Measurements from ENCODE around the gene DDX10. TPM values are rescaled to one million over a fixed set of nuclear protein-coding genes. Genes with fewer than 3 reads are reported as not detected.

DDX10 gene
- total and polyA plus RNA-seq, 2 of the 8 experiments (the other 6 are each of a cell fraction or from before 2014, with no cell fraction given) = 49.2 to 52.2 TPM

- ChIA-PET POLR2A (ENCODE audit: partially characterized antibody) (no interaction called here), CTCF (ENCODE audit: partially characterized antibody) (interaction anchor here (3.8 kb wide), 1 partner anchor 17 kb away, joined by 18 read pairs; no protein-coding TSS in a partner anchor)
- no peak overlapping the region for H2BK15ac ChIP-seq (ENCODE audit: low read length)
- no peaks in the 10 kb centered on the region for H3K27me3 ChIP-seq (replicated peaks in 1 of 4; ENCODE audit: control insufficient read depth in 3 of 4, extremely low read depth in 1 of 4, insufficient read depth in 3 of 4, low read length in 3 of 4)
- H3K4me1 ChIP-seq (replicated peaks in 1 of 4; ENCODE audit: control insufficient read depth in 3 of 4, insufficient read depth in 4 of 4, low read length in 3 of 4) = no peaks in the 10 kb centered on the region
- no peak overlapping the region for H3K4me2 ChIP-seq (ENCODE audit: insufficient read depth in 1 of 2, low read depth in 2 of 2, low read length in 2 of 2)
- no peak overlapping the region for H3K9ac ChIP-seq (replicated peaks in 1 of 4; ENCODE audit: extremely low read depth in 1 of 4, low read depth in 3 of 4, low read length in 3 of 4)
- H3K9me3 ChIP-seq (ENCODE audit: insufficient read depth in 2 of 2, low read depth in 1 of 2, low read length in 1 of 2) = no peaks in the 10 kb centered on the region
- DNase-seq (ENCODE audit: low read depth in 1 of 2, low spot score in 2 of 2) (no peak), FAIRE-seq (no peak)
- no peak overlapping the region for H2BK12ac ChIP-seq (ENCODE audit: low read depth, low read length)
- no peak overlapping the region for H3K4ac ChIP-seq (replicated peaks; ENCODE audit: insufficient read length, low read depth, low read length)
- no peak overlapping the region for H3K27ac ChIP-seq (ENCODE audit: low read depth, low read length)
- H3K23me2 ChIP-seq (ENCODE audit: low read depth, low read length) = no peaks in the 10 kb centered on the region
- no peak overlapping the region for H3K56ac ChIP-seq (replicated peaks; ENCODE audit: insufficient read length, low read depth, low read length)
- no peaks in the 10 kb centered on the region for H4K20me1 ChIP-seq (replicated peaks in 1 of 2; ENCODE audit: control insufficient read depth in 1 of 2, insufficient read depth in 2 of 2, low read length in 2 of 2)
- H3K36me3 ChIP-seq (ENCODE audit: control insufficient read depth in 2 of 4, insufficient read depth in 4 of 4, low read length in 3 of 4) = no peaks in the 10 kb centered on the region
- no peak overlapping the region for H3K4me3 ChIP-seq (ENCODE audit: extremely low read depth in 1 of 4, insufficient read depth in 2 of 4, low read depth in 3 of 4, low read length in 4 of 4)
- no peak overlapping the region for H2AK5ac ChIP-seq (ENCODE audit: low read depth, low read length)
- peaks cover 0 to 19% of the 10 kb centered on the region in 2 experiments; a peak in 1 of 4 replicates for H3K79me2 ChIP-seq (ENCODE audit: control insufficient read depth in 1 of 2, insufficient read depth in 2 of 2, low read length in 2 of 2)
- no peak overlapping the region for H3K18ac ChIP-seq (ENCODE audit: extremely low read depth, low read length)
- H2AFZ ChIP-seq (ENCODE audit: low read length) = no peak overlapping the region
- H2BK20ac ChIP-seq (ENCODE audit: low read length) = no peak overlapping the region
- no peak overlapping the region for H4K8ac ChIP-seq (ENCODE audit: extremely low read depth, insufficient read depth, low read length)
- no peak overlapping the region for H3K14ac ChIP-seq (ENCODE audit: insufficient read length)
- no peak overlapping the region for H2BK5ac ChIP-seq (ENCODE audit: low read depth, low read length)
- H4K91ac ChIP-seq (replicated peaks; ENCODE audit: insufficient read length, low read length) = no peak overlapping the region
- TF ChIP-seq KDM4A (IDR thresholded peaks at IDR 0.05; ENCODE audit: low read depth, low read length, severe bottlenecking) (no peak), SP4 (IDR thresholded peaks at IDR 0.05; ENCODE audit: low read length) (no peak), FOSL1 (IDR thresholded peaks at IDR 0.05; ENCODE audit: insufficient read depth, low read depth, low read length) (no peak), RBBP5 (IDR thresholded peaks at IDR 0.05; ENCODE audit: borderline replicate concordance, low read depth, low read length) (no peak), SP1 (IDR thresholded peaks at IDR 0.05; ENCODE audit: low read depth, low read length) (no peak), CTBP2 (IDR thresholded peaks at IDR 0.05; ENCODE audit: borderline replicate concordance, insufficient read depth, insufficient read length, low read length) (no peak), CHD2 (IDR thresholded peaks at IDR 0.05; ENCODE audit: low read length) (no peak)
- TF ChIP-seq, protein P1, sequence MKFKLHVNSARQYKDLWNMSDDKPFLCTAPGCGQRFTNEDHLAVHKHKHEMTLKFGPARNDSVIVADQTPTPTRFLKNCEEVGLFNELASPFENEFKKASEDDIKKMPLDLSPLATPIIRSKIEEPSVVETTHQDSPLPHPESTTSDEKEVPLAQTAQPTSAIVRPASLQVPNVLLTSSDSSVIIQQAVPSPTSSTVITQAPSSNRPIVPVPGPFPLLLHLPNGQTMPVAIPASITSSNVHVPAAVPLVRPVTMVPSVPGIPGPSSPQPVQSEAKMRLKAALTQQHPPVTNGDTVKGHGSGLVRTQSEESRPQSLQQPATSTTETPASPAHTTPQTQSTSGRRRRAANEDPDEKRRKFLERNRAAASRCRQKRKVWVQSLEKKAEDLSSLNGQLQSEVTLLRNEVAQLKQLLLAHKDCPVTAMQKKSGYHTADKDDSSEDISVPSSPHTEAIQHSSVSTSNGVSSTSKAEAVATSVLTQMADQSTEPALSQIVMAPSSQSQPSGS (IDR thresholded peaks at IDR 0.05; ENCODE audit: low read length) = no peak
- H3K23ac ChIP-seq (ENCODE audit: insufficient read length) = no peak overlapping the region
- H3K79me1 ChIP-seq (ENCODE audit: low read depth, low read length) = peaks cover 4% of the 10 kb centered on the region; the same call in 1 of the 2 replicates
- no peak overlapping the region for H2BK120ac ChIP-seq (replicated peaks; ENCODE audit: low read depth, low read length)
- no peak overlapping the region for H4K5ac ChIP-seq (ENCODE audit: insufficient read length, low read depth, low read length)
Observed at GRCh38 chr11:108752297-108752751, 87.5 kb downstream of the DDX10 start.

All from H1 (cell line).